ENCODE results near the gene KIF5C. TPM values are rescaled to one million over a fixed set of nuclear protein-coding genes. Genes with fewer than 3 reads are reported as not detected.

The KIF5C gene
- total RNA-seq, 1 donor from 2014 or later, result 26.8 TPM

GRCh38 chr2:149056541-149057255, 181.7 kb downstream of the KIF5C start:
- H3K4me1 Mint-ChIP-seq (ENCODE audit: low read depth), result peaks cover 27% of the 10 kb centered on the region
- peaks cover 21% of the 10 kb centered on the region for H3K36me3 Mint-ChIP-seq (ENCODE audit: insufficient read depth)
- DNase-seq (ENCODE audit: low spot score, unreplicated experiment), result no peak
- no peak overlapping the region for H3K4me3 Mint-ChIP-seq (ENCODE audit: low read depth)
- no peaks in the 10 kb centered on the region for H3K9me3 Mint-ChIP-seq (ENCODE audit: low read depth)
- TF ChIP-seq, protein P1, sequence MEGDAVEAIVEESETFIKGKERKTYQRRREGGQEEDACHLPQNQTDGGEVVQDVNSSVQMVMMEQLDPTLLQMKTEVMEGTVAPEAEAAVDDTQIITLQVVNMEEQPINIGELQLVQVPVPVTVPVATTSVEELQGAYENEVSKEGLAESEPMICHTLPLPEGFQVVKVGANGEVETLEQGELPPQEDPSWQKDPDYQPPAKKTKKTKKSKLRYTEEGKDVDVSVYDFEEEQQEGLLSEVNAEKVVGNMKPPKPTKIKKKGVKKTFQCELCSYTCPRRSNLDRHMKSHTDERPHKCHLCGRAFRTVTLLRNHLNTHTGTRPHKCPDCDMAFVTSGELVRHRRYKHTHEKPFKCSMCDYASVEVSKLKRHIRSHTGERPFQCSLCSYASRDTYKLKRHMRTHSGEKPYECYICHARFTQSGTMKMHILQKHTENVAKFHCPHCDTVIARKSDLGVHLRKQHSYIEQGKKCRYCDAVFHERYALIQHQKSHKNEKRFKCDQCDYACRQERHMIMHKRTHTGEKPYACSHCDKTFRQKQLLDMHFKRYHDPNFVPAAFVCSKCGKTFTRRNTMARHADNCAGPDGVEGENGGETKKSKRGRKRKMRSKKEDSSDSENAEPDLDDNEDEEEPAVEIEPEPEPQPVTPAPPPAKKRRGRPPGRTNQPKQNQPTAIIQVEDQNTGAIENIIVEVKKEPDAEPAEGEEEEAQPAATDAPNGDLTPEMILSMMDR (IDR thresholded peaks at IDR 0.05; ENCODE audit: unreplicated experiment), result no peak
- no peak overlapping the region for H3K27ac Mint-ChIP-seq
- H3K27me3 Mint-ChIP-seq, result no peaks in the 10 kb centered on the region

DNA sequence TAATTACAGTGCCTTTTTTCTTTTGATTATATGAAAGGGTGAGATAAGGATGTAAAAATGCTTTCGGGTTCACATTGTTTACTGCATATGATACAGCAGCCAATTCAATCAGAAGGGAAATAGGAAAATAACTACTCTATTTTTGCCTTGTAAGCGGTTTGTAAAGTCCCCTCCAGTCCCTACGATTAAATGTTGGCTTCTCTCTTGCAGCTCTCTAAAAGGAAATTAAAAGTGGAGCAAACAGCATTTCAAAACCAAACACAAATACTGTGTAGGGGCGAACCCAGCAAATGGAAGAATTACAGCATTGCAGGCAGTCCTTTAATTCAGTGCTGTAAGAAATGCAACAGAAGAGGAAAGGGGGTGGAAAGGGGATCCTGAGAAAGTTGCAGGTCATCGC, 182.4 kb downstream of the KIF5C start:
- Mint-ChIP-seq H3K4me1 (ENCODE audit: low read depth) (peaks cover 29% of the 10 kb centered on the region), H3K27ac (peak overlapping the region; percentile 59), H3K4me3 (ENCODE audit: low read depth) (no peak overlapping the region), H3K9me3 (ENCODE audit: low read depth) (no peaks in the 10 kb centered on the region), H3K36me3 (ENCODE audit: insufficient read depth) (peaks cover 18% of the 10 kb centered on the region), H3K27me3 (no peaks in the 10 kb centered on the region)
- no peak for DNase-seq (ENCODE audit: low spot score, unreplicated experiment)
- TF ChIP-seq, protein P1 (IDR thresholded peaks at IDR 0.05; ENCODE audit: unreplicated experiment), result no peak

- Mint-ChIP-seq H3K27ac (no peak overlapping the region), H3K9me3 (ENCODE audit: low read depth) (no peaks in the 10 kb centered on the region), H3K36me3 (ENCODE audit: insufficient read depth) (peaks cover 12% of the 10 kb centered on the region), H3K4me3 (ENCODE audit: low read depth) (no peak overlapping the region), H3K4me1 (ENCODE audit: low read depth) (peaks cover 41% of the 10 kb centered on the region), H3K27me3 (no peaks in the 10 kb centered on the region)
- TF ChIP-seq, protein P1 (IDR thresholded peaks at IDR 0.05; ENCODE audit: unreplicated experiment), result no peak
- DNase-seq (ENCODE audit: low spot score, unreplicated experiment), result no peak
Observed at GRCh38 chr2:149058936-149059335, 183.9 kb downstream of the KIF5C start.

DNA sequence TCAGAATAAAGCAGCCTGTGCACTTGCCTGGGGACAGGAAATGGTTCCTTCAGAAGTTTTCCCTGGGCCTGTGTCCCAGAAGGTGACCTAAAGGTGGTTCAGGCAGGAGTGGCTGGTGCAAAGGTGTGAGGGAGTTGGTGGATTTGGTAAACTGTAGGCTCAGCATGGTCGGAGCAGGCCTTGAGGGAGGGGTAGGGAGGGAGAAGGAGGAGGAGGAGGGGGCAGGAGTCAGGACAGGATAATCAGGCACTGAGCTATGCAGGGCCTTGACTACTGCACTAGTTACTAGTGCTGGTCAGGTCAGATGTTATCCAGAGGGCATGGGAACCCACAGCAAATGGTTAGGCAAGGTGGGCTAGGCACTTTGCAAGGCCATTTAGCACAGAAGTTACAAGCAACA, 184.8 kb downstream of the KIF5C start:
- H3K9me3 Mint-ChIP-seq (ENCODE audit: low read depth), result no peaks in the 10 kb centered on the region
- peaks cover 47% of the 10 kb centered on the region for H3K4me1 Mint-ChIP-seq (ENCODE audit: low read depth)

DNA sequence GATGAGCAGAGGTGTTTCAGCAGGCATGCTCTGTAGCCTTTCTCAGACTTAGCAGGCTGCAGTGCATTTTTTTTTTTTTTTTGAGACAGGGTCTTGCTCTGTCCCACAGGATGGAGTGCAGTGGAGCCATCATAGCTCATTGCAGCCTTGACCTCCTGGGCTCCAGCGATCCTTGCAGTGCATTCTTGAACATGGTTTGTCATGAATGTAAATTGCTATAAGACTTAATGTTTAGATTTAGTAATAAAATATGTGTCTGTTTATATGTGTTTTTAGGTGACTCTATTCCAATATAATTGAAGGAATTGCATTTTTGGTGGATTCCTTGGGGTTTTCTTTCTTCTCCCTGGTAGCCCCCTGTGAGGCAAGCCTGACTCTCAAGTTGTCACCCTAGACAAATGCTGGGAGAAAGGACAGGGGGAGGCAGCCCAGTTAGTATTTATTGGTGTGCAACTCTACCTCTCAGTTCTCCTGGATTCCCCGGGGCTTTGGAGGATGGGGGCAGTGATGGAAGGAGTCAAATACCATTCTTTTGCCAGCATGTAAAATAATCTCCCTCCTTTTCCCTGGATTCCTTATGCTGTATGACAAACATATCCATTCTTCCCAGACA, 186.2 kb downstream of the KIF5C start:
- H3K36me3 Mint-ChIP-seq (ENCODE audit: insufficient read depth), result peaks cover 8% of the 10 kb centered on the region
- no peak overlapping the region for H3K4me3 Mint-ChIP-seq (ENCODE audit: low read depth)
- no peak for DNase-seq (ENCODE audit: low spot score, unreplicated experiment)
- H3K4me1 Mint-ChIP-seq (ENCODE audit: low read depth), result peaks cover 50% of the 10 kb centered on the region
- H3K9me3 Mint-ChIP-seq (ENCODE audit: low read depth), result no peaks in the 10 kb centered on the region
- peak overlapping the region; percentile 84 for H3K27ac Mint-ChIP-seq
- no peaks in the 10 kb centered on the region for H3K27me3 Mint-ChIP-seq
- TF ChIP-seq, protein P1 (IDR thresholded peaks at IDR 0.05; ENCODE audit: unreplicated experiment), result no peak

More for the DNA sequence above, 184.8 kb downstream of the KIF5C start:
- Mint-ChIP-seq H3K36me3 (ENCODE audit: insufficient read depth) (peaks cover 9% of the 10 kb centered on the region), H3K27me3 (no peaks in the 10 kb centered on the region), H3K27ac (peak overlapping the region; percentile 92), H3K4me3 (ENCODE audit: low read depth) (no peak overlapping the region)
- TF ChIP-seq, protein P1 (IDR thresholded peaks at IDR 0.05; ENCODE audit: unreplicated experiment), result no peak
- no peak for DNase-seq (ENCODE audit: low spot score, unreplicated experiment)

Measured in progenitor cell of endocrine pancreas (in vitro differentiated cells).